ENCODE measurements around the gene PLS3.

The PLS3 gene

GRCh38 chrX:115565888-115566287 is 4.9 kb downstream of the PLS3 start:
- no peak for DNase-seq (ENCODE audit: extremely low read depth in 1 of 2, low read depth in 1 of 2)

GRCh38 chrX:115571712-115572111 is 10.7 kb downstream of the PLS3 start:
- no peak for DNase-seq (ENCODE audit: extremely low read depth in 1 of 2, low read depth in 1 of 2)

- no peak for DNase-seq (ENCODE audit: extremely low read depth in 1 of 2, low read depth in 1 of 2)
Observed at GRCh38 chrX:115573185-115573584, 12.2 kb downstream of the PLS3 start.

- DNase-seq (ENCODE audit: extremely low read depth in 1 of 2, low read depth in 1 of 2): no peak
Observed at GRCh38 chrX:115576676-115577075, 15.7 kb downstream of the PLS3 start.

- DNase-seq (ENCODE audit: extremely low read depth in 1 of 2, low read depth in 1 of 2): no peak
Observed at GRCh38 chrX:115579327-115579726, 18.4 kb downstream of the PLS3 start.

GRCh38 chrX:115579786-115580294 is 18.9 kb downstream of the PLS3 start:
- DNase-seq (ENCODE audit: extremely low read depth in 1 of 2, low read depth in 1 of 2): no peak

- DNase-seq (ENCODE audit: extremely low read depth in 1 of 2, low read depth in 1 of 2): no peak
Observed at GRCh38 chrX:115581759-115582615, 21.0 kb downstream of the PLS3 start.

GRCh38 chrX:115582616-115583495 is 21.9 kb downstream of the PLS3 start:
- DNase-seq (ENCODE audit: extremely low read depth in 1 of 2, low read depth in 1 of 2): no peak

- no peak for DNase-seq (ENCODE audit: extremely low read depth in 1 of 2, low read depth in 1 of 2)
Observed at GRCh38 chrX:115583496-115584004, 22.6 kb downstream of the PLS3 start.

- no peak for DNase-seq (ENCODE audit: extremely low read depth in 1 of 2, low read depth in 1 of 2)
Observed at GRCh38 chrX:115584696-115585095, 23.7 kb downstream of the PLS3 start.

GRCh38 chrX:115588179-115588578 is 27.2 kb downstream of the PLS3 start:
- DNase-seq (ENCODE audit: extremely low read depth in 1 of 2, low read depth in 1 of 2): no peak

GRCh38 chrX:115589419-115589818 is 28.4 kb downstream of the PLS3 start:
- DNase-seq (ENCODE audit: extremely low read depth in 1 of 2, low read depth in 1 of 2): no peak

GRCh38 chrX:115591420-115591819 is 30.4 kb downstream of the PLS3 start:
- DNase-seq (ENCODE audit: extremely low read depth in 1 of 2, low read depth in 1 of 2): no peak

- DNase-seq (ENCODE audit: extremely low read depth in 1 of 2, low read depth in 1 of 2): no peak
Observed at GRCh38 chrX:115591856-115592842, 31.2 kb downstream of the PLS3 start.

- no peak for DNase-seq (ENCODE audit: extremely low read depth in 1 of 2, low read depth in 1 of 2)
Observed at GRCh38 chrX:115592997-115593734, 32.2 kb downstream of the PLS3 start.

- no peak for DNase-seq (ENCODE audit: extremely low read depth in 1 of 2, low read depth in 1 of 2)
Observed at GRCh38 chrX:115595049-115595448, 34.1 kb downstream of the PLS3 start.

- DNase-seq (ENCODE audit: extremely low read depth in 1 of 2, low read depth in 1 of 2): no peak
Observed at GRCh38 chrX:115598556-115598955, 37.6 kb downstream of the PLS3 start.

GRCh38 chrX:115602308-115602707 is 41.3 kb downstream of the PLS3 start:
- DNase-seq (ENCODE audit: extremely low read depth in 1 of 2, low read depth in 1 of 2): no peak

GRCh38 chrX:115602729-115603389 is 41.9 kb downstream of the PLS3 start:
- DNase-seq (ENCODE audit: extremely low read depth in 1 of 2, low read depth in 1 of 2): no peak
